Gastrocnemius medialis (tissue), 4 donors: Measurements from ENCODE around the gene KRT20. TPM values are rescaled to one million over a fixed set of nuclear protein-coding genes. Genes with fewer than 3 reads are reported as not detected.

Experiments
- ATAC-seq, 2 donors: fragments of 150-250 bp; one replicate each; pipeline ENCODE4 v1.9.1; 2016
- DNase-seq, 2 donors: peaks; one replicate each; pipeline ENCODE4 v3.0.0-alpha.2; 2019
- H3K27ac ChIP-seq, 4 donors: fragments of 200-600 bp; sonication (generic); 1 replicate in 1 of 4; 2 replicates in 3 of 4; pipeline ENCODE4 v1.5.1; 2016 to 2018; ENCODE audit warnings: mild to moderate bottlenecking in 2 of 4, moderate library complexity in 1 of 4
- H3K27me3 ChIP-seq, 3 donors: fragments of 200-600 bp; sonication (generic) in 2 of 3; 1 replicate in 1 of 3; 2 replicates in 2 of 3; pipeline versions ENCODE4 v1.5.1 to v1.6.0; 2016 to 2019; ENCODE audit warnings: mild to moderate bottlenecking in 1 of 3, moderate library complexity in 1 of 3
- H3K36me3 ChIP-seq, 2 donors: fragments of 200-600 bp; sonication (generic) in 1 of 2; one replicate each; pipeline ENCODE4 v1.5.1; 2017 to 2018
- H3K4me1 ChIP-seq, 2 donors: fragments of 200-600 bp; sonication (generic) in 1 of 2; one replicate each; pipeline ENCODE4 v1.5.1; 2016 to 2017; ENCODE audit warnings: mild to moderate bottlenecking in 2 of 2
- H3K4me3 ChIP-seq, 4 donors: fragments of 200-600 bp; sonication (generic) in 3 of 4; 1 replicate in 1 of 4; 2 replicates in 3 of 4; pipeline ENCODE4 v1.5.1; 2016 to 2019; ENCODE audit warnings: mild to moderate bottlenecking in 2 of 4
- H3K9me3 ChIP-seq, 3 donors: fragments of 200-600 bp; sonication (generic) in 2 of 3; 1 replicate in 1 of 3; 2 replicates in 2 of 3; pipeline ENCODE4 v1.5.1; 2016 to 2019
- CTCF ChIP-seq, 5 experiments: fragments of 450-650 bp in 3 of 5; fragments of 200-600 bp in 2 of 5; sonication (generic) in 2 of 5; IDR thresholded peaks in 4 of 5; conservative IDR thresholded peaks in 1 of 5; 1 replicate in 4 of 5; 2 replicates in 1 of 5; pipeline ENCODE4 v1.5.1; 2016 to 2019; ENCODE audit warnings: antibody characterized with exemption in 5 of 5, mild to moderate bottlenecking in 3 of 5, moderate library complexity in 3 of 5
- POLR2A ChIP-seq, 2 donors: fragments of 450-650 bp; IDR thresholded peaks; one replicate each; pipeline ENCODE4 v1.6.1; 2017; ENCODE audit warnings: antibody characterized with exemption in 2 of 2, mild to moderate bottlenecking in 2 of 2, moderate library complexity in 2 of 2
- in situ Hi-C, 4 donors: fragments of 200-750 bp; cut with MboI; loops; one replicate each; pipeline versions ENCODE4 v1.15.0 to v1.8.0; 2017; ENCODE audit warnings: low sequenced_read_pairs in 4 of 4
- intact Hi-C: fragments of 100-400 bp; cut with DNase I; formaldehyde crosslinking; loops from one replicate; pipeline ENCODE4 v1.15.1; 2023; ENCODE audit warnings: low total_unique reads
- total RNA-seq, 4 donors: library from RNA; depleted of rRNA; stranded (reverse); fragments of >200 nt; gene quantifications; one replicate each; pipeline versions ENCODE4 v1.1.0 to v1.2.3, GENCODE V29; 2016

Gene KRT20
- 1 to 10 TPM in 1 of 4 donors, not detected in 3; 2.7 TPM for total RNA-seq

GRCh38 chr17:40884708-40885512 is at the start of gene KRT20:
KRT20 (minus strand) TSS chr17:40885242; CDS start chr17:40885185, 57 bp downstream.
- no peak within 1 kb of the TSS for H3K27ac ChIP-seq
- no peak for ATAC-seq
- no peak within 1 kb of the TSS for H3K4me3 ChIP-seq
- H3K27me3 ChIP-seq: peaks cover 10 to 16% (median 12%) of the 10 kb centered on the region in 3 donors
- intact Hi-C loops: no loop called here
- no peak for DNase-seq
- H3K36me3 ChIP-seq: no peaks in the 10 kb centered on the region
- in situ Hi-C loops: loop anchor here in 1 of 4 donors (25.0 kb wide), 1 partner anchor 677 kb away; the partner anchor contains the start of gene KRT9
- H3K9me3 ChIP-seq: no peaks in the 10 kb centered on the region
- no peak for TF ChIP-seq CTCF (IDR thresholded peaks at IDR 0.05 in 4 of 5, conservative IDR thresholded peaks at IDR 0.05 in 1 of 5)
- TF ChIP-seq POLR2A (IDR thresholded peaks at IDR 0.05): no peak
- no peaks in the 10 kb centered on the region for H3K4me1 ChIP-seq

- Histone ChIP-seq H3K36me3 (no peaks in the 10 kb centered on the region), H3K27me3 (no peaks in the 10 kb centered on the region), H3K4me3 (no peak overlapping the region), H3K4me1 (peaks cover 0 to 6% of the 10 kb centered on the region in 2 donors), H3K27ac (no peak overlapping the region), H3K9me3 (no peaks in the 10 kb centered on the region)
- ATAC-seq (no peak), DNase-seq (no peak)
- in situ Hi-C loops (no loop called here), intact Hi-C loops (no loop called here)
- TF ChIP-seq CTCF (IDR thresholded peaks at IDR 0.05 in 4 of 5, conservative IDR thresholded peaks at IDR 0.05 in 1 of 5): no peak
- no peak for TF ChIP-seq POLR2A (IDR thresholded peaks at IDR 0.05)
Observed at GRCh38 chr17:40932608-40933007, 47.6 kb upstream of the KRT20 start.

- DNase-seq: no peak
- Histone ChIP-seq H3K27ac (no peak overlapping the region), H3K36me3 (no peaks in the 10 kb centered on the region), H3K9me3 (no peaks in the 10 kb centered on the region), H3K4me1 (no peaks in the 10 kb centered on the region), H3K27me3 (no peaks in the 10 kb centered on the region), H3K4me3 (no peak overlapping the region)
- ATAC-seq: no peak
- TF ChIP-seq POLR2A (IDR thresholded peaks at IDR 0.05): no peak
- in situ Hi-C loops (no loop called here), intact Hi-C loops (no loop called here)
Observed at GRCh38 chr17:40931311-40931710, 46.3 kb upstream of the KRT20 start.

GRCh38 chr17:40926341-40926740 is 41.3 kb upstream of the KRT20 start:
- H3K27me3 ChIP-seq: no peaks in the 10 kb centered on the region
- H3K4me3 ChIP-seq: no peak overlapping the region
- in situ Hi-C loops: no loop called here
- no peak for ATAC-seq
- H3K36me3 ChIP-seq: no peaks in the 10 kb centered on the region
- intact Hi-C loops: no loop called here
- H3K4me1 ChIP-seq: no peaks in the 10 kb centered on the region
- TF ChIP-seq CTCF (IDR thresholded peaks at IDR 0.05 in 4 of 5, conservative IDR thresholded peaks at IDR 0.05 in 1 of 5) (no peak), POLR2A (IDR thresholded peaks at IDR 0.05) (no peak)
- H3K27ac ChIP-seq: no peak overlapping the region
- no peaks in the 10 kb centered on the region for H3K9me3 ChIP-seq
- no peak for DNase-seq

- ATAC-seq: peak in 1 of 2 donors; percentile 51
- intact Hi-C loops: no loop called here
- in situ Hi-C loops: loop anchor here in 1 of 4 donors (25.0 kb wide), 2 partner anchors 390 to 565 kb away; partner anchors contain the start of genes KRT35, KRT36, KRTAP16-1 and KRTAP17-1
- Histone ChIP-seq H3K4me1 (no peaks in the 10 kb centered on the region), H3K27me3 (no peaks in the 10 kb centered on the region), H3K9me3 (no peaks in the 10 kb centered on the region), H3K27ac (no peak overlapping the region), H3K4me3 (no peak overlapping the region), H3K36me3 (no peaks in the 10 kb centered on the region)
- no peak for TF ChIP-seq CTCF (IDR thresholded peaks at IDR 0.05 in 4 of 5, conservative IDR thresholded peaks at IDR 0.05 in 1 of 5)
- TF ChIP-seq POLR2A (IDR thresholded peaks at IDR 0.05): no peak
- DNase-seq: peak; percentile 11 to 29
Observed at GRCh38 chr17:40922239-40922638, 37.2 kb upstream of the KRT20 start.
